ENCODE results near the gene FHOD3. TPM values are rescaled to one million over a fixed set of nuclear protein-coding genes. Genes with fewer than 3 reads are reported as not detected.

Gene FHOD3
- polyA plus RNA-seq, 4 donors: 0.22 to 8.1 (median 1.9) TPM

DNA sequence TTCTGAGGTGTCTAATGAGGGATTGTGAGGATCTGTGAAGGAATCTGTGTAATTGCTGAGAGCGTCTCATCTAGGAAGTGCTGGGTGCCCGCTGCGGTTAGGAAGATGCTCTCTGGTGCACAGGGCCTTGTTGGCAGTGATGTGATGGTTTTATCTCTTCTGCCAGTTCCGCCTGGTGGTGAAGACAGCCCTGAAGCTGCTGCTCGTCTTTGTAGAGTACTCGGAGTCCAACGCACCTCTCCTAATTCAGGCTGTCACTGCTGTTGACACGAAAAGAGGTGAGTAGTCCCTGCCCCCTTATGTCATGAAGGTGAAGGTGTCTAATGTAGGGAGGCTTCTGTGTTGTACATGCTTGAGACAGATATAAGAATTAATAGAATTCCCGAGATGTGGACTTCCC is 297.1 kb downstream of the FHOD3 start:
- no peaks in the 10 kb centered on the region for H3K27me3 ChIP-seq (ENCODE audit: control insufficient read depth in 3 of 3, insufficient read depth in 3 of 3, low read length in 3 of 3)
- no peaks in the 10 kb centered on the region for H3K36me3 ChIP-seq (ENCODE audit: control insufficient read depth in 3 of 3, insufficient read depth in 2 of 3, low read depth in 1 of 3, low read length in 3 of 3)
- FAIRE-seq (no peak), DNase-seq (no peak)
- WGBS, 3 donors: 84 to 90% (median 90%) methylated on average over 9 of the region's 9 CpGs
- peaks cover 0 to 5% (median 3%) of the 10 kb centered on the region in 3 donors for H3K4me1 ChIP-seq (ENCODE audit: control insufficient read depth in 3 of 3, insufficient read depth in 2 of 3, low read depth in 1 of 3, low read length in 2 of 3)
- H3K4me3 ChIP-seq (ENCODE audit: low read depth in 1 of 3, low read length in 3 of 3): no peak overlapping the region
- H3K9me3 ChIP-seq (ENCODE audit: control insufficient read depth in 2 of 2, insufficient read depth in 1 of 2, low read depth in 1 of 2, low read length in 1 of 2): no peaks in the 10 kb centered on the region
- H3K27ac ChIP-seq (ENCODE audit: low read depth in 1 of 3, low read length in 2 of 3): no peak overlapping the region

DNA sequence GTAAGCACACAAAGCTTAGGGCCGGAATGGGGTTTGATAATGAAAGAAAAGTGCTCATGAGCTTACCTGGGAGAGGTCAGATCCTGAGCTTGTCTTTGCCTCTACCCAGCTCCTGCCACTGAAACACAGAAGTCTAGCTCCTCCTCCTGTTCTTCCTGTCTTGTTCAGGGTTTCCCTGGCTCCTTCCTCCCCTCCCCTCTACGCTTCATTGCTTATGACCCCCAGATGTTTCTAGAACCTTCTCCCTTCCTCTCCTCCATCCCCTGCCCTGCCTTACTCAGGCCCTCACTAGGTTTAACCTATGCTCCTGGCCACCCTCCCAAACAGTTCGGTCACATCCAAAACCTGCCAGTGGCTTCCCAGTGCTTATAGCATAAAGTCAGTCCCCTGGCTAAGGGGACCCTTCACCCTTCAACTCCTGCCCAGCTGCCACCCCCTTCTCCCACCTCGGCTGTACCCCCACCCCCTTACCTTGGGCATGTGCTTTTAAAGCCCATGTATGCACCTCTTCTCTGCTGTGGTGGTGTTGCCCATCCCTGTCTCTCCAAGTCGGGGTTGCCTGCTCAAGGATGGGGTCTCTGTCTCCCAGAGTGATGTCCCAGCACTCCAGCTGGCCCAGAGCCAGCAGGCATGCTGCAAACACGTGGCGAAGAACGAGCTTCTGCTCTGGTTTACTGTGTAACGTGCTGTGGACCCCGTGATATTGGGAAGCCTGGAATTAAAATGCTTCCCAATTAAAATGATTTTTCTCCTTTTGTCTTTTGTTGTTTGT is 297.7 kb downstream of the FHOD3 start:
- H3K4me3 ChIP-seq (ENCODE audit: low read depth in 1 of 3, low read length in 3 of 3): no peak overlapping the region
- H3K27ac ChIP-seq (ENCODE audit: low read depth in 1 of 3, low read length in 2 of 3): no peak overlapping the region
- 52 to 76% (median 69%) methylated on average over 10 of the region's 10 CpGs for WGBS, 3 donors
- H3K9me3 ChIP-seq (ENCODE audit: control insufficient read depth in 2 of 2, insufficient read depth in 1 of 2, low read depth in 1 of 2, low read length in 1 of 2): no peaks in the 10 kb centered on the region
- H3K4me1 ChIP-seq (ENCODE audit: control insufficient read depth in 3 of 3, insufficient read depth in 2 of 3, low read depth in 1 of 3, low read length in 2 of 3): peaks cover 0 to 5% (median 3%) of the 10 kb centered on the region in 3 donors
- no peak for FAIRE-seq
- no peaks in the 10 kb centered on the region for H3K27me3 ChIP-seq (ENCODE audit: control insufficient read depth in 3 of 3, insufficient read depth in 3 of 3, low read length in 3 of 3)
- H3K36me3 ChIP-seq (ENCODE audit: control insufficient read depth in 3 of 3, insufficient read depth in 2 of 3, low read depth in 1 of 3, low read length in 3 of 3): no peaks in the 10 kb centered on the region
- no peak for DNase-seq

DNA sequence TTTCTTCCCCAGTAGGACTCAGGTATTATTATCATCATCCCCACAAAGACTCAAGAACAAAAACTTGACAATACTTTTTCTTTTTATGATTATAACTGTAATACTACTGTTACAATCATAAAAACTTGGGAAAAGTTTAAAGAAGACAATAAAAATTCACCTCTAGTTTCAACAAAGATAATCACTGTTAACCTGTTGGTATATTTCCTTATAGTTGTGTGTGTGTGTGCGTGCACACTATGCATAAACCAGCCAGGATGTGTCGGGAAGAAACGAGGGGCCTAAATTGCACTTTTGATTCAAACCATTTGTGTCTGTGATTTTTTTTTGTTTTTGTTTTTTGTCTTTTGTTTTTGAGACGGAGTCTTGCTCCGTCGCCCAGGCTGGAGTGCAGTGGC is 298.3 kb downstream of the FHOD3 start:
- Histone ChIP-seq H3K36me3 (ENCODE audit: control insufficient read depth in 3 of 3, insufficient read depth in 2 of 3, low read depth in 1 of 3, low read length in 3 of 3) (no peaks in the 10 kb centered on the region), H3K4me3 (ENCODE audit: low read depth in 1 of 3, low read length in 3 of 3) (no peak overlapping the region), H3K27me3 (ENCODE audit: control insufficient read depth in 3 of 3, insufficient read depth in 3 of 3, low read length in 3 of 3) (no peaks in the 10 kb centered on the region), H3K27ac (ENCODE audit: low read depth in 1 of 3, low read length in 2 of 3) (no peak overlapping the region), H3K9me3 (ENCODE audit: control insufficient read depth in 2 of 2, insufficient read depth in 1 of 2, low read depth in 1 of 2, low read length in 1 of 2) (no peaks in the 10 kb centered on the region), H3K4me1 (ENCODE audit: control insufficient read depth in 3 of 3, insufficient read depth in 2 of 3, low read depth in 1 of 3, low read length in 2 of 3) (peaks cover 0 to 5% (median 3%) of the 10 kb centered on the region in 3 donors)
- FAIRE-seq (no peak), DNase-seq (no peak)
- WGBS, 3 donors: 78 to 83% (median 82%) methylated on average over 6 of the region's 6 CpGs

DNA sequence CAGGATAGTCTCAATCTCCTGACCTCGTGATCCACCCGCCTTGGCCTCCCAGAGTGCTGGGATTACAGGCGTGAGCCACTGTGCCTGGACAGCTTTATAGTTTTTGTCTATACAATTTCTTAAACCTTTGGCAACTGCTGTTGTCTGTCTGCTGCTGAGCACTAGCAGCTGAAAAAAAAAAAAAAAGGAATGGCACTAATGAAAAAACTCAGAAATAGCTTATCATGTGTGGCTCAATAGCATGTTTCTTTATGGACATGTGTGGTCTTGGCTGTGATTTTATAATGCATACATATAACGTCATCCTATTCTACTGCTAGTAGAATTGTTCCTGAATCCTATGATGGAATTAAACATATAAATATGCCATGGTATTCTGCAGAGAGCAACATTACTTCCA is 300.1 kb downstream of the FHOD3 start:
- no peak overlapping the region for H3K27ac ChIP-seq (ENCODE audit: low read depth in 1 of 3, low read length in 2 of 3)
- 67 to 78% (median 77%) methylated on average over 4 of the region's 4 CpGs for WGBS, 3 donors

DNA sequence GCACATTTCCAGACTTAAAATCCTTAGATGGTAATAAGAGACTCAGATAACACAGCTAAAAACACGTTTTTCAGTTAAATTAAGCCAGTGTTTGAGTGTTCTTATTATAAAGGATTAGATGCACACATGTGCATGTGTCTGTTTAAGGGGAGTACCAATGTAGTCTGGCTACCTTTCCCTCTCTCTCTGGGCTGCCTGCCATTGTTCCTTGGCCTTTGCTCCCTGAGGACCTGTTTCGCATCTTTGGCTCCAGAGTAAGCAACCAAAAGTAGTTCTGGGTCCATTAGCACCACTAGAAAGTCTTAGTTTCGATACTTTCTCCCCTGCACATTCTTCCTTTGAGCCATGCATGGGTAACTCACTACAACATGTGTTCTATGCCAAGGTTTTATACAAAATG is 303.0 kb downstream of the FHOD3 start:
- no peak overlapping the region for H3K4me3 ChIP-seq (ENCODE audit: low read depth in 1 of 3, low read length in 3 of 3)
- H3K4me1 ChIP-seq (ENCODE audit: control insufficient read depth in 3 of 3, insufficient read depth in 2 of 3, low read depth in 1 of 3, low read length in 2 of 3): peaks cover 0 to 5% (median 3%) of the 10 kb centered on the region in 3 donors
- H3K36me3 ChIP-seq (ENCODE audit: control insufficient read depth in 3 of 3, insufficient read depth in 2 of 3, low read depth in 1 of 3, low read length in 3 of 3): no peaks in the 10 kb centered on the region
- H3K27ac ChIP-seq (ENCODE audit: low read depth in 1 of 3, low read length in 2 of 3): no peak overlapping the region
- DNase-seq: no peak
- WGBS, 3 donors: 77 to 84% (median 80%) methylated on average over 3 of the region's 3 CpGs
- H3K9me3 ChIP-seq (ENCODE audit: control insufficient read depth in 2 of 2, insufficient read depth in 1 of 2, low read depth in 1 of 2, low read length in 1 of 2): no peaks in the 10 kb centered on the region
- H3K27me3 ChIP-seq (ENCODE audit: control insufficient read depth in 3 of 3, insufficient read depth in 3 of 3, low read length in 3 of 3): no peaks in the 10 kb centered on the region
- FAIRE-seq: no peak

More for the DNA sequence above, 300.1 kb downstream of the FHOD3 start:
- H3K27me3 ChIP-seq (ENCODE audit: control insufficient read depth in 3 of 3, insufficient read depth in 3 of 3, low read length in 3 of 3): no peaks in the 10 kb centered on the region
- DNase-seq (no peak), FAIRE-seq (no peak)
- H3K4me3 ChIP-seq (ENCODE audit: low read depth in 1 of 3, low read length in 3 of 3): no peak overlapping the region
- H3K36me3 ChIP-seq (ENCODE audit: control insufficient read depth in 3 of 3, insufficient read depth in 2 of 3, low read depth in 1 of 3, low read length in 3 of 3): no peaks in the 10 kb centered on the region
- no peaks in the 10 kb centered on the region for H3K9me3 ChIP-seq (ENCODE audit: control insufficient read depth in 2 of 2, insufficient read depth in 1 of 2, low read depth in 1 of 2, low read length in 1 of 2)
- peaks cover 0 to 5% (median 3%) of the 10 kb centered on the region in 3 donors for H3K4me1 ChIP-seq (ENCODE audit: control insufficient read depth in 3 of 3, insufficient read depth in 2 of 3, low read depth in 1 of 3, low read length in 2 of 3)

DNA sequence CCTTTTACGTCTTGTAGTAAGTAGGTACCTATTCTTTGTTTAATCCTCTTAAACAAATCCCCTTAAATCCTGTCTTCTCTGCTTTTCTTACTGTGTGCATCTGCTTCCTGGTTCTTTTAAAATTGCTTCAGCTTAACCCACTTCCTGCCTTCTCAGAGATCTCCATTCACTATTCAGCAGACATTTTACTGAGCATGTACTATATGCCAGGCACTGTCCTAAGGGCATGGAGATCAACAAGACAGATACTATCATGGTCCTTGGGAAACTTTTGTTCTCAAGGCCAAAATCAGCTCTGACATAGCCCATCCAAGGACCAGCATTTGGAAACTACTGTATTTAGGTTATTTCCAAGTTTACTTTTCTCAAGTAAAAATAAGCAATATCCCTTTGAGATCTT is 303.8 kb downstream of the FHOD3 start:
- Histone ChIP-seq H3K4me3 (ENCODE audit: low read depth in 1 of 3, low read length in 3 of 3) (no peak overlapping the region), H3K9me3 (ENCODE audit: control insufficient read depth in 2 of 2, insufficient read depth in 1 of 2, low read depth in 1 of 2, low read length in 1 of 2) (no peaks in the 10 kb centered on the region), H3K27me3 (ENCODE audit: control insufficient read depth in 3 of 3, insufficient read depth in 3 of 3, low read length in 3 of 3) (no peaks in the 10 kb centered on the region), H3K4me1 (ENCODE audit: control insufficient read depth in 3 of 3, insufficient read depth in 2 of 3, low read depth in 1 of 3, low read length in 2 of 3) (peaks cover 0 to 5% (median 3%) of the 10 kb centered on the region in 3 donors), H3K36me3 (ENCODE audit: control insufficient read depth in 3 of 3, insufficient read depth in 2 of 3, low read depth in 1 of 3, low read length in 3 of 3) (no peaks in the 10 kb centered on the region), H3K27ac (ENCODE audit: low read depth in 1 of 3, low read length in 2 of 3) (no peak overlapping the region)
- DNase-seq: no peak
- no peak for FAIRE-seq
- 84 to 100% (median 94%) methylated on average over 1 of the region's 1 CpG for whole genome bisulfite sequencing, 3 donors

DNA sequence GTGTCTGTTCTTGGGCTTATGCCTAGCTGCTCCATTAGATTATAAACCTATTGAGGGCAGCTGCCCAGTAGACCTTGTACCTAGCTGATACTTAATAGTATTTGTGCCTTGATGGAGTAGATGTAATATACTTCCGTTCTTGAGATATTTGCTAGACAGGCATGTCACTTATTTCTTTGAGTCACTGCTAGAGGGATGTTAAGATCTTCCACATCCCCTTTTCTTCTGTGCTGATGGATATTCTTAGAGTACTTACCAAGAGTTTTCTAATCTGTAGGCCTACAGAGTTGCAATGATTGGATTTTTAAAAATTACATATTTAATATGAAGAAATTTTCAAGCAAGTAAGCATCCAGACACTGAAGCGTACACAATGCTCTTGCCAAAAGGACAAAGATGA is 304.6 kb downstream of the FHOD3 start:
- WGBS, 3 donors: 94 to 95% (median 95%) methylated on average over 2 of the region's 2 CpGs
- DNase-seq: no peak
- Histone ChIP-seq H3K9me3 (ENCODE audit: control insufficient read depth in 2 of 2, insufficient read depth in 1 of 2, low read depth in 1 of 2, low read length in 1 of 2) (peaks cover 0 to 4% of the 10 kb centered on the region in 2 donors), H3K4me1 (ENCODE audit: control insufficient read depth in 3 of 3, insufficient read depth in 2 of 3, low read depth in 1 of 3, low read length in 2 of 3) (peaks cover 0 to 5% (median 3%) of the 10 kb centered on the region in 3 donors), H3K27ac (ENCODE audit: low read depth in 1 of 3, low read length in 2 of 3) (no peak overlapping the region), H3K4me3 (ENCODE audit: low read depth in 1 of 3, low read length in 3 of 3) (no peak overlapping the region), H3K36me3 (ENCODE audit: control insufficient read depth in 3 of 3, insufficient read depth in 2 of 3, low read depth in 1 of 3, low read length in 3 of 3) (no peaks in the 10 kb centered on the region), H3K27me3 (ENCODE audit: control insufficient read depth in 3 of 3, insufficient read depth in 3 of 3, low read length in 3 of 3) (no peaks in the 10 kb centered on the region)
- FAIRE-seq: no peak

DNA sequence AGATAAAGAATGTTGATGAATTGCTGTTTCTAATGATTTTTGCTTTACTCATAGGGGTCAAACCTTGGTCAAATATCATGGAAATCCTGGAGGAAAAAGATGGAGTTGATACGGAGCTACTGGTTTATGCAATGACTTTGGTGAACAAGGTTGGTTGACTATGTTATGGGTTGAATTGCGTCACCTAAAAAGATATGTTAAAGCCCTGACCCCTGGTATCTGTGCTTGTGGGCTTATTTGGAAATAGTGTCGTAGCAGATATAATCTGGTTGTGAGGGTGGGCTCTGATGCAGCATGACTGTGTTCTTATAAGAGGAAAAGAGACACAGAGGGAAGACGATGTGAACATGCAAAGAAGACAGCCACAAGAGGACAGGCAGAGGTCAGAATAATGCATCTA is 305.1 kb downstream of the FHOD3 start:
- Histone ChIP-seq H3K4me1 (ENCODE audit: control insufficient read depth in 3 of 3, insufficient read depth in 2 of 3, low read depth in 1 of 3, low read length in 2 of 3) (peaks cover 0 to 5% (median 3%) of the 10 kb centered on the region in 3 donors), H3K9me3 (ENCODE audit: control insufficient read depth in 2 of 2, insufficient read depth in 1 of 2, low read depth in 1 of 2, low read length in 1 of 2) (peaks cover 0 to 7% of the 10 kb centered on the region in 2 donors), H3K27ac (ENCODE audit: low read depth in 1 of 3, low read length in 2 of 3) (no peak overlapping the region), H3K4me3 (ENCODE audit: low read depth in 1 of 3, low read length in 3 of 3) (no peak overlapping the region), H3K27me3 (ENCODE audit: control insufficient read depth in 3 of 3, insufficient read depth in 3 of 3, low read length in 3 of 3) (no peaks in the 10 kb centered on the region), H3K36me3 (ENCODE audit: control insufficient read depth in 3 of 3, insufficient read depth in 2 of 3, low read depth in 1 of 3, low read length in 3 of 3) (no peaks in the 10 kb centered on the region)
- WGBS, 3 donors: 81 to 92% (median 91%) methylated on average over 4 of the region's 4 CpGs
- no peak for FAIRE-seq
- no peak for DNase-seq

DNA sequence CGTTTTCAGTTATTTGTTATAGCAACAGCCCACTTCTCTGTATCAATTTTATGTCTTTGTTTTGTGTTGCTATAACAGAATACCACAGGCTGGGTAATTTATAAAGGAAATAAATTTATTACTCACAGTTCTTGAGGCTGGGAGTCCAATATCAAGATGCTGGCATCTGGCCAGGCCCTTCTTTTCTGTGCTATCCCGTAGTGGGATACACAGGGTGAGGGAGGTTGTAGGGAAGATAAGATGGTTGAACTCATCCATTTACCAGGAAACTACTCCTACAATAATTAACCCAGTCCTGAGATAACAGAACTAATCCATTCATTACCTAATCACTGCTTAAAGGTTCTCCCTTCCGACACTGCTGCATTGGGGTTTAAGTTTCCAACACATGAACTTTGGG is 310.6 kb downstream of the FHOD3 start:
- WGBS, 3 donors: 7 to 44% (median 30%) methylated on average over 3 of the region's 3 CpGs
- no peaks in the 10 kb centered on the region for H3K27me3 ChIP-seq (ENCODE audit: control insufficient read depth in 3 of 3, insufficient read depth in 3 of 3, low read length in 3 of 3)
- FAIRE-seq (peak; percentile 5), DNase-seq (peak; percentile 87 to 96)
- H3K36me3 ChIP-seq (ENCODE audit: control insufficient read depth in 3 of 3, insufficient read depth in 2 of 3, low read depth in 1 of 3, low read length in 3 of 3): no peaks in the 10 kb centered on the region
- no peak overlapping the region for H3K27ac ChIP-seq (ENCODE audit: low read depth in 1 of 3, low read length in 2 of 3)
- H3K4me1 ChIP-seq (ENCODE audit: control insufficient read depth in 3 of 3, insufficient read depth in 2 of 3, low read depth in 1 of 3, low read length in 2 of 3): peaks cover 0 to 4% (median 0%) of the 10 kb centered on the region in 3 donors
- no peak overlapping the region for H3K4me3 ChIP-seq (ENCODE audit: low read depth in 1 of 3, low read length in 3 of 3)
- peaks cover 0 to 7% of the 10 kb centered on the region in 2 donors for H3K9me3 ChIP-seq (ENCODE audit: control insufficient read depth in 2 of 2, insufficient read depth in 1 of 2, low read depth in 1 of 2, low read length in 1 of 2)

All from small intestine (tissue), 7 donors.